Hypothalamus (tissue), 51 donors: Measurements from ENCODE around the gene SRXN1.

Experiments
- DNase-seq, 51 donors: peaks; one replicate each; lab custom pipeline; 2025; lab: John Stamatoyannopoulos, UW

The SRXN1 gene

GRCh38 chr20:675453-676314, 22.7 kb upstream of the SRXN1 start, which contains the start of gene SCRT2:
Gene SCRT2, minus strand, starts transcription at chr20:675802. Its CDS starts 201 bp downstream, at chr20:675601.
- DNase-seq = peak in 45 of 51 donors; percentile 19 to 83 (median 43)

DNA sequence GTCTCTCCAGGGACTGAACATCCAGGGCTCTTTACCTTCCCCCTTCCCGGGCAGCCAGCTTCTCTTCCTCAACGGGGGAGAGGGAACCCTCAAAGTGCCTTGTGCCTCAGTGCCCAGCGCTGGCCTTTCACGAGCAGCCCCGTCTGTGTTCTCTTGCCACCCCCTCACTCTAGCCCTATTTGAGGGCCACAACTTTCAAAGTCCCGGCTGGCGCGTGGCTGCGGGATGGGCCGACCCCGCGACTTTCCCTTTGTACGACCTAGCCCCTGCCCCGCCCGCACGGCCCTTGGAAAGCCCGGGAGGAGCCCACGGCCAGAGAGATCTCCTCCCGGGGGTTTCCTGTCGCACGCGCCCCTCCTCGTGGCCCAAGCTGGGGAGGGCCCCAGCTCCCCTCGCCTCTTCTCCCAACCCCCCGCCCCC, 22.0 kb upstream of the SRXN1 start:
- DNase-seq = no peak

DNA sequence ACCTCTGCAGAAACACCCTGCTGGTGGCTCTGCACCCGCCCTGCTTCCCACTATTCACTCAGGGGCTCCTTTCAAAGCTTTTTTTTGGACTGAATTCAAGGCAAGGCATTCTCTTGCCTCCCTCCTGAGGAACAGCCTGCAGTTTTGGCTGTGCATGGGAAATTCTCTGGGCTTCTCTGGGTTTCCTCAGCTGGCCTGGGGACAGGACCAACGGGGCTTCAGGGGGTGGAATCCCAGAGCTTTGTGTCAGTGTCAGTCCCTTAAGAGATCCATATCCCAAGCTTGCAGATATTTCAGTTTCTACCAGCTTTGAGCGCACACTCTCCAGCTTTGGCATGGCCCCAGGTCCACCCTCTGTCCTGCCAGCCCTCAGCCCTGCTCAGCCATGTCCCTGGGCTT, 20.6 kb upstream of the SRXN1 start:
- DNase-seq = no peak

GRCh38 chr20:672963-673602, 20.1 kb upstream of the SRXN1 start:
- DNase-seq = no peak

GRCh38 chr20:671252-672030, 18.4 kb upstream of the SRXN1 start:
- no peak for DNase-seq

GRCh38 chr20:669573-669972, 16.6 kb upstream of the SRXN1 start:
- peak in 1 of 51 donors; percentile 1 for DNase-seq

DNA sequence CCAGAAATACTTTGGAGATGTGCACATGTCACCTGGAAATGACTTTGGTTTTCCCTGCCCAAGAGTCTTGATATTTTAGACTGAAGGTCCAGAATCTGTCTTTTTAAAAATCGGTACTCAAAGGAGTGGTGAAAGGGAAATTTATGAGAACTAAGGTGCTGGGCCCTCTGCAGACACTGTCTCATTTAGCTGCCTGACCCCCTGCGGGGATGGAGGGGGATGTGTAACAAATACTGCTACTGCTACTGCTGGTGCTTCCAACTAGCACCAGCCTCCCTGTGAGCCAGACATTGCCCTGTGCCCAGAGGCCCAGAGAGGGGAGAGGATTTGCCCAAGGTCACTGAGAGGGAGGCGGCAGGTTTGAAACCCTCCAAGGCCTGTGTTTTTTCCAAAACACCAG, 15.6 kb upstream of the SRXN1 start:
- DNase-seq = no peak

- no peak for DNase-seq
Observed at GRCh38 chr20:668050-668449, 15.1 kb upstream of the SRXN1 start.

- DNase-seq = peak in 19 of 51 donors; percentile 3 to 59 (median 21)
Observed at GRCh38 chr20:667351-668034, 14.5 kb upstream of the SRXN1 start.

DNA sequence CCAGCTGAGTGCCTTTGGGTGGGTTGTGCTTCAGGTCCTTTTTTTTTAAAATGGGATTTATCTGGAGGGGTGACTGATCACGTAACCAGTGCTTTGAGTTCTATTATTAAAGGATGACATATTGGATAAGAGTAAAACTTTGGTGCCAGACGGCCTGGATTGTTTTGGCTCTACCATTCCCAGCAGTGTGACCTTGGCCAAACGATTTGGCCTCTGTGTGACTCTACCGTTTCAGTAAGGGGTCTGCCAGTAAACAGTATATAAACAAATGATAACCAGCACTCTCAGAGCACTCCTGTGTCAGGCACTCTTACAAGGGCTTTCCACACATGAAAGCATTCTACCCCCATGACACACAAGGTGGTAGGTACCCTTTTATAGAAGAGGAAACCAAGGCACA, 13.9 kb upstream of the SRXN1 start:
- no peak for DNase-seq

GRCh38 chr20:665276-665675, 12.3 kb upstream of the SRXN1 start:
- DNase-seq = no peak

GRCh38 chr20:664576-664975, 11.6 kb upstream of the SRXN1 start:
- DNase-seq = no peak

DNA sequence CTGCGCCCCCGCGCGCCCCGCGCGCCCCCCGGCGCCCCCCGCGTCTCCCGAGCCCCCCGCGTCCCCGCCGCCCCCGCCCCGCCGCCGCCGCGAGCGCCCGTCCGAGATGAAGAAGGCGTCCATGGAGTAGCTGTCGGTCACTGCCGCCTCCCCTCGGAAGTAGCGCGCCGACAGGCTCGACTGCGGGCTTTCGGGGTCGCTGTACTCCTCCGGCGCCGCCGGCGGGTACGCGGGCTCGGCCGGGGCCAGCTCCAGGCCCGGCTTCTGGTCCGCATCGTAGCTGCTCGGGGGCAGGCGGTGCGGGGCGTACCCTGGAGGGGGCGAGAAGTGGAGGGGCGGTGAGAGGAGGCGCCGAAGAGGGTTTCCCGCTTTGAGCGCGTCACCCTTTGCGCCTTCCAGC, 11.2 kb upstream of the SRXN1 start:
- DNase-seq = no peak

DNA sequence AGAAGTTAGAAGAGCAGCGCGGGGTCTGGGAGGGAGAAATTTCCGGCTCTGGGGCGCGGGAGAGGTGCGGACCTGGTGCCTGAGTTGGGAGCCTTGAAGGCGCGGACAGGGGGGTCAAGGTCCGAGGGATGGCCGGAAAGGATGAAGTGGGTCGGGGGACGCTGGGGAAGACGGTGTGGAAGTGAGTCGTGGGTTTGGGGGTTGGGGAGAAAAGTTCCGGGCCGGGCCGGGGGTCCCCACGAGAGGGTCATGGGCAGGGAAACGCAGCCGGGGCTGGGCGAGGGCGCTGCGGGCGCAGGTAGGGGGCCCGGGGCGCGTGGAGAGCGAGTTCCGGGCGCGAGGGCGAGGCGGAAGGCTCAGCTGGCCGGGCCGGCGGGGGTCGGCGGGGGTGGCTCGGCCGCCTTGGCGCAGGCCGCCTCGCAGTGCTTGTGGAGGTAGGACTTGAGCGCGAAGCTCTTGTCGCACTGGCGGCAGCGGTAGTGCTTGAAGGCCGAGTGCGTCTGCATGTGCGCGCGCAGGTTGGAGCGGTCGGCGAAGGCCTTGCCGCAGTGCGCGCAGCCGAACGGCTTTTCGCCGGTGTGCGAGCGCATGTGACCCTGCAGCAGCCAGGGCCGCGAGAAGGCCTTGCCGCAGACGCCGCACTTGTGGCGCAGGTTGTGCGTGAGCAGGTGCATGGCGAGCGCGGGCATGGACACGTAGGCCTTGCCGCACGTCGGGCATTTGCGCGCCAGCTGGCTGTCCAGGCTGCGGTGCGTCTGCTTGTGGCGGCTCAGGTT, 10.5 kb upstream of the SRXN1 start:
- DNase-seq = no peak

DNA sequence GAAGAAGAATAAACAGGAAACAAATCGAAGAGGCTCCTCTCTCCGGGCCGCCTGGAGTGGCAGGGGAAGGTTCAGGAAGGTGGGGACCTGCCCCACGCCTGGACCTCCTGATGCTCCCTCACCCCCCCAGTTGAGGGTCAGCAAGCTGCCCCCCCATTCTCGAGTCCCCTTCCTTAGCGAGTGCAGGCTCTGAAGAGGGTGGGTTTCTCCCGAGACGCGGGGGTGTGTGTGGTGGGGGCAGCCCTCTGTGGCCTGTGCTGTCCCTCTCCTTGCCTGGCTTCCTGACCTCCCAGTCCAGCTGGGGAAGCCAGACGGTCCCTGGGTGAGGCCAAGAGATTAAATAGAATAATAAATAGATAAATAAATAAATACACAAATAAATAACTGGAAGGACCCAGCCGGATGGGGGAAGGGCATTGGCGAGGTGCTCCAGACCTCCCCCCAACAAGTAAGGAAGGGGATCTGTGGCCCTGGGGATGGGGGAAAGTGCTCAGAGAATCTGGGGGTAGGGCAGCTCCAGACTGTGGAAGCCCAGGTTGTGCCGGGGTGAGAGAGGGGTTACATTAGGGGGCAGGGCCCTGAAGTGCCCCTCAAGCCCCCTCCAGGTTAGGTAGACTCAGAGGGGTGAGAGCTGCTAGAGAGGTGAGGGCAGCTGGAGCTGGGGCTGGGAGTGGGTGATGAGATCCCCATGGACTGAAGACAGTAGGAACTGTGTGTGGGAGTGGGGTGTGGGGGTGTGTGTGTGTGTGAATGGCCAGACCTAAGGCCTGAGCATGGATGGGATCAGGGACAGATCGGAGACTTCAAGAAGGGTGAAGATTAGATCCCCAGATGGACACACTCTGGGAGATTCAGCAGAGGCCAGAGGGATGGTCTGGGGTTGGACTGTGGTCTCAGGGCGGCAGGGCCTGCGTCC, 9.5 kb upstream of the SRXN1 start:
- DNase-seq = no peak

DNA sequence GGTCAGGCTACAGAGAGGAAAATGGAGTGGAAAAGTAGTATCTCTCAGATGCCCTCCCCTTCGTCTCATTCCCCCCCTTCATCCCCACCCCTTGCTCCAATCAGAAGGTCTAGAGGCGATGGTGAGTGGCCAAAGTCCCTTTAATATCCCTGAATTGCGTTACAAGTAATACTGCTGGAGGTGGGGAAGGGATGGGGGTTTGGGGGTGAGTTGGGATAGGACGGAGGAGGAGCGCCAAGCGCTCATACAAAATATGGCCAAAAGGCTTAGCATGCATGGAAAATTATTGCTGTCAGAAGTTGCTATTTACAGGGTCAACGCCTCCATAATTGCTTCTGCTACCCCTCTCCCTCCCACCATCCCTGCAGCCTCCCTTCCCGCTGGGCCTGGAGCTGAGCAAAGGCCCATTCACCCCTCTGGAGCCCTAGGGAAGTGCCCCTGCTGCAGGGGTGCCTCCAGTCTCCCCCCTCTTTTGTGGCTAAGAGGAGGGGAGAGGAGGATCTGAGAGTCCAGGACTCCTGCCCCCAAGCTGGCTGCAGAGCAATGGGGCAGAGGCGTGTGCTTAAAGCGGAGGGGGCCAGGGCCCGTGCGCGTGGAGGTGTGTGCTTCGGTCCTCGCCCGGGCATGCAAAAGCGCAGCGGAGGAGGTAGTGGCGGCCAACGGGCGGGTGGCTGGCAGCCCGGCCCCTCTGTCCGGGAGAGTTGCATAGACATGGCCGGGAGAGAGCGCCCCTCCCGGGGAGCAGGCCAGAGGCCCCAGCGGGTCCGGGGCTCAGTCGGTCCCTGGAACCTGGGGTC, 8.7 kb upstream of the SRXN1 start:
- DNase-seq = no peak

DNA sequence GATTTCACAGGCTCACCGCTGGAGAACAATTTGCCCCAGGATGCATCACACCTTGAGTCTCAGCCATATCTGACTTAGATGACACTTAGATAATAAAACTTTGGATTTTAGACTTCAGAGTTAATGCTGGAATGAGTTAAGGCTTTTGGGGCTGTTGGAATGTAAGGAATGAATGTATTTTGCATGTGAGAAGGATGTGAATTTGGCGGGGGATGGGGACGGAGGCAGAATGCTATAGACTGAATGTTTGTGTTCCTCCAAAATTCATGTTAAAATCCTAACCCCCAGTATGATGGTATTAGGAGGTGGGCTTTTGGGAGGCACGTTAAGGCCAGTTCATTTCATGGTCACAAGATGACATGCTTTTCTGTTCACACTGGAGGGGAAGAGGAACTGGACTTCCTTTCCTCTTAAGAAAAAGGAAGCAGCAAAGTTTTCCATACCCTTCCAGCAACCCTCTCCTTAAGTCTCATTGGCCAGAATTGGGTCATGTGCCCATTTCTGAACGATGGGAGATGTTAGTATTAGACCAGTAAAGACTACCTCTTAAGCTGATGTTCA, 5.8 kb upstream of the SRXN1 start:
- no peak for DNase-seq

- no peak for DNase-seq
Observed at GRCh38 chr20:658202-658601, 5.2 kb upstream of the SRXN1 start.
